WERI-Rb-1 (cell line): ENCODE measurements around the gene ITFG2.

Experiments
- DNase-seq: peaks from one replicate; pipeline ENCODE4 v3.0.0-alpha.2; 2020
- H3K27ac ChIP-seq: fragments of 250-450 bp; sonication (Bioruptor Pico); 2 replicates; pipeline ENCODE4 v1.5.1; 2020; ENCODE audit warnings: mild to moderate bottlenecking, moderate library complexity
- H3K27me3 ChIP-seq: fragments of 250-450 bp; sonication (Bioruptor Pico); 2 replicates; pipeline ENCODE4 v1.5.1; 2021; ENCODE audit warnings: mild to moderate bottlenecking, low read depth, moderate library complexity; ENCODE audit not compliant: insufficient read depth, severe bottlenecking
- H3K36me3 ChIP-seq: fragments of 250-450 bp; sonication (Bioruptor Pico); 2 replicates; pipeline ENCODE4 v1.5.1; 2020; ENCODE audit warnings: mild to moderate bottlenecking, moderate library complexity
- H3K4me3 ChIP-seq: 2 replicates; pipeline ENCODE4 v1.5.1; 2011; ENCODE audit warnings: low read depth, mild to moderate bottlenecking, control low read depth, low read length
- H3K9me3 ChIP-seq: fragments of 250-450 bp; sonication (Bioruptor Pico); 2 replicates; pipeline ENCODE4 v1.5.1; 2021; ENCODE audit warnings: mild to moderate bottlenecking, moderate library complexity; ENCODE audit not compliant: severe bottlenecking
- TF ChIP-seq, protein P1 (sequence below): IDR thresholded peaks from 2 replicates; pipeline ENCODE4 v1.5.1; 2011; ENCODE audit warnings: low read depth, mild to moderate bottlenecking, control low read depth, inconsistent platforms, low read length

Gene ITFG2

DNA sequence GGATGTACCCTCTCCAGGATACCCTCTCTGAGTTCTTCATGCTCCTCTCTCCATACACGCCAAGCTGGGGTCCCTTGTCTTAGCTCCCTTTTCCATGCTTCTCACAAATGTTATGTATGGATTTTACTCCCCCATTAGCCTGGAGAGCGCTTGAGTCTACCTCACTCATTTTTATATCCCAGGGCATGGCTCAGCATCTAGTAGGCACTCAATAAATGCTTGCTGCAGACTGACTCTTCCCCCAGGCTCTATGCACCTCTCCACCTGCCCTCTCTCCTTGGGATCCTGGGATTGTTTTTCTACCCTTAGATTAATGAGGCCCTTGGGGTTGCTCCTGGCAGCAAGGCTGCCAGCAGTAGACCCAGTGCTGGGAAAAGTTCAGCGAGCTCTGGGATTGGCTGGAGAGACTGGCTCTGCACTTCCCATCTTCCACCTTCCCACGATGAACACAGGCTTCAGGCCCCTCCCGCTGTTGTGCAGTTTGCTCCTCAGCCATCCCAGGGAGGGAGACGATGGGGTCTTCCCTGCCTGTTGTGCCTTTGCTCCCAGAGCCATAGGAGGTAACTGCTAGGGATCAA is 20.2 kb downstream of the ITFG2 start:
- no peak for DNase-seq
- Histone ChIP-seq H3K27me3 (no peaks in the 10 kb centered on the region), H3K9me3 (no peaks in the 10 kb centered on the region), H3K36me3 (peaks cover 12% of the 10 kb centered on the region), H3K27ac (no peak overlapping the region), H3K4me3 (no peak overlapping the region)
- TF ChIP-seq, protein P1, sequence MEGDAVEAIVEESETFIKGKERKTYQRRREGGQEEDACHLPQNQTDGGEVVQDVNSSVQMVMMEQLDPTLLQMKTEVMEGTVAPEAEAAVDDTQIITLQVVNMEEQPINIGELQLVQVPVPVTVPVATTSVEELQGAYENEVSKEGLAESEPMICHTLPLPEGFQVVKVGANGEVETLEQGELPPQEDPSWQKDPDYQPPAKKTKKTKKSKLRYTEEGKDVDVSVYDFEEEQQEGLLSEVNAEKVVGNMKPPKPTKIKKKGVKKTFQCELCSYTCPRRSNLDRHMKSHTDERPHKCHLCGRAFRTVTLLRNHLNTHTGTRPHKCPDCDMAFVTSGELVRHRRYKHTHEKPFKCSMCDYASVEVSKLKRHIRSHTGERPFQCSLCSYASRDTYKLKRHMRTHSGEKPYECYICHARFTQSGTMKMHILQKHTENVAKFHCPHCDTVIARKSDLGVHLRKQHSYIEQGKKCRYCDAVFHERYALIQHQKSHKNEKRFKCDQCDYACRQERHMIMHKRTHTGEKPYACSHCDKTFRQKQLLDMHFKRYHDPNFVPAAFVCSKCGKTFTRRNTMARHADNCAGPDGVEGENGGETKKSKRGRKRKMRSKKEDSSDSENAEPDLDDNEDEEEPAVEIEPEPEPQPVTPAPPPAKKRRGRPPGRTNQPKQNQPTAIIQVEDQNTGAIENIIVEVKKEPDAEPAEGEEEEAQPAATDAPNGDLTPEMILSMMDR: no peak

DNA sequence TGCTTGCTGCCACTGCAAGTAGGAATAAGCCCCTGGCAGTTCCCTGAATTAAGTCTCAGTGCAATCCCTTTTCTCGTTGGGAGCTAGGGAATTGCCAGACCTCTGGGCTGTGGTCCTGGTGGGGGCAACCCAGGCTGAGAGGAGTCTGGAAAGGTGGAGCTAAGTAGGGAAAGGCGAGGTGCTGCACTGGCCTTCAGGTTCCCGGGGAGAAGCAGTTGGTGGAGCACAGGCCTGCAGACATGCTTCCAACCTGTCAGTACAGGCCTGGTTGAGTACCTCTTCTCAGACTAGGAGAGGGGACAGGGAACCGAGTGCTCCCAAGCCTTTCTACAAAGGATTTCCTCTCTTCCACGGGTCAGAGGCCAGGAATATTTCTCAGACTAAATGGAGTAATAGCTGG is 20.9 kb downstream of the ITFG2 start:
- Histone ChIP-seq H3K9me3 (no peaks in the 10 kb centered on the region), H3K27ac (no peak overlapping the region), H3K27me3 (no peaks in the 10 kb centered on the region), H3K36me3 (peaks cover 5% of the 10 kb centered on the region), H3K4me3 (no peak overlapping the region)
- no peak for DNase-seq
- TF ChIP-seq, protein P1: no peak

DNA sequence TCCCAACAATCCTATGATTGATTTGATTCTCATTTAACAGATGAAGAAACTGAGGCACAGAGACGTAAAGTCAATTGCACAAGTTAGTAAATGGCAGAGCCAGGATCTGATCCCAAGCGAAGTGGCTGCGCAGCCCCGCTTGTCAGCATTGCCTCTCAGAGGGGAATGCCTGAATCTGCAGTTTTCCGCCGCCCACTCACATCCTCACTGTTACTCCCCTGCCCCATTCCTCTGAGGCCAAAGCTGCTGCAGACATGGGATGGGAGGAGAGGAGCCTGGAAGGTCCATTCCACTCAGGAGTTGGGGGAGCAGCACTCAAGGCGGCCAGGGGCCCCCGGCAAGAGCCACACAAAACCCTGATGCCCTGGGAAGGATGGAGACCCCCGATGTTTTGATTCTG is 21.3 kb downstream of the ITFG2 start:
- H3K27me3 ChIP-seq: no peaks in the 10 kb centered on the region
- no peak overlapping the region for H3K4me3 ChIP-seq
- H3K27ac ChIP-seq: no peak overlapping the region
- peaks cover 3% of the 10 kb centered on the region for H3K36me3 ChIP-seq
- TF ChIP-seq, protein P1: no peak
- DNase-seq: no peak
- no peaks in the 10 kb centered on the region for H3K9me3 ChIP-seq

DNA sequence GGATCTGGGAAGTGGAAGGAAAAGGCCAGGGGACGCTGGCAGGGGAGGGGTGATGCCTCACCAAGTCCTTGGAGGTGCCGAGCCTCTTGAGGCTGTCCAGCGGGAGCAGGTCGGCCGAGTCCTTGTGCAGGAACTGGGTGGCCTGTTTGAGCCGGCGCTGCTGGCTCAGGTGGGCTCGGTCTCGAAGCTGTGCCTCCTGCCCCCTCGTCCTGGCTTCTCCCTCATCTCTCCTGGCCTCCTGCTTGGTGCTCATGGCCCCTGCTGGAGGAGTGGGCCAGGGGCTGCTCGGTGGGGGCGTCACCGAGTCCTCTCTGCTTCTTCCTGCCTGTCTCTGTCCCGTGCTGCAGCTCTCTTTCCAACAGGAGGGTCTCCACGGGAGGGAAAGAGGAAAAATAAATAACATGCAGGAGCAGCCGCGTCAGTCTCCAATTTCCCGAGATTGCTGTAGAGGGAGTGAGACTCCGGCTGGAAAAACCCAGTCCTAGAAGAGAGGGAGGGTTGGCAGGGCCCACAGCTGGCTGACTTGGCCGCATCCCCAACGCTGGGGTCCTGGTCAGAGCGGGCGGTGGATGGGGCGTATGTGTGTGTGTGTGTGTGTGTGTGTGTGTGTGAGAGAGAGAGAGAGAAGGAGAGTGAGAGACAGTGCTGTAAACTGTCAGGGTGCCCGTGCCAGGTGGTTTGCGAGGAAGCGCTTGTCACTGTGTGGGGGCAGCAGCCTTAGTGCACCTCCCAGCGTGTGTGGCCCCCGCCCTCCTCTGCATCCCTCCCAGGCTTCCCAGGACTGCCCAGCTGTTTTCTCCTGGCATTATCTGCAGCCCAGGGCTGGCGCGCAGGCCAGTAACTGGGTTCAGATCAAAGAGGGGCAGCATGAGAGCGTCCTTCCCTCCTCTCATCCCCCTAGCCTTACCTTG is 22.4 kb downstream of the ITFG2 start, which contains the start of gene NRIP2:
Gene NRIP2, minus strand, starts transcription at position 455 of the 911 bp plus-strand sequence. Its CDS starts 52 bp downstream, at position 403.
- no peak within 1 kb of the TSS for H3K4me3 ChIP-seq
- H3K36me3 ChIP-seq: no peaks in the 10 kb centered on the region; the same call in 1 of the 2 replicates
- H3K9me3 ChIP-seq: no peaks in the 10 kb centered on the region
- no peak for DNase-seq
- TF ChIP-seq, protein P1: no peak
- H3K27me3 ChIP-seq: no peaks in the 10 kb centered on the region
- no peak within 1 kb of the TSS for H3K27ac ChIP-seq

DNA sequence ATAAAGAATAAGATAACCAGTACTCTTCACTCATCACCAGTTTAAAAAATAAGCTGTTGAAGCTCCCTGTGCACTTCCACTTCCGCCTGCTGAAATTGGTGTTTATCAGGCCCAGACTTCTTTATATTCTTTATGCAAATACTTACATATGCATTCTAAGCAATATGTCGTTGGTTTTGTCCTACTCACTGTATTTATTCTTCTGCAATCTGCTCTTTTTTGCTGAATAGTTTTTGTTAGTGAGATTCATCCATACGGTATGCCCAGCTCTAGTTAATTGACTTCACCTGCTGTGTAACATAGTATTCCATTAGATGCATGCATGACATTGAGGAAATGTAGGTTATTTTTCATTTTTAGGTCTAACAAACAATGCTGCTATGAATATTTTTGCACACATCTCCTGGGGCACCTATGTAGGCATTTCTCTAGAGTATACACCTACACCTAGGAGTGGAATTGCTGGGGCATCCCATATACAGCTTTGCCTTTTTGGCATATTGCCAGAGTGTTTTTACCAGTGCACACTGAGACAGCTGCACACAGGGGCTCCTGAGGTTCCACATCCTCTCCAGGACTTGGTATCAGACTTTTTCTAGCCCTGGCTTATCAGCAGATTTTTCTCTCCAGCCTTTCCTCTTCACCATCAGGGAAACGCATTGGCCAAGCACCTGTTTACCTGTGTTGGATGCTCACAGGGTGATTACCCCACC is 23.4 kb downstream of the ITFG2 start:
- Histone ChIP-seq H3K36me3 (no peaks in the 10 kb centered on the region; the same call in 1 of the 2 replicates), H3K9me3 (no peaks in the 10 kb centered on the region), H3K27ac (no peak overlapping the region), H3K27me3 (no peaks in the 10 kb centered on the region), H3K4me3 (no peak overlapping the region)
- TF ChIP-seq, protein P1: no peak
- no peak for DNase-seq
